ENCODE measurements around the gene ARID3B. TPM values are rescaled to one million over a fixed set of nuclear protein-coding genes. Genes with fewer than 3 reads are reported as not detected.
A peak's percentile ranks its signal among the peaks of the same experiment; 100 is the strongest.

Gene ARID3B
- total RNA-seq, 1 experiment from 2014 or later, result 8.1 TPM

DNA sequence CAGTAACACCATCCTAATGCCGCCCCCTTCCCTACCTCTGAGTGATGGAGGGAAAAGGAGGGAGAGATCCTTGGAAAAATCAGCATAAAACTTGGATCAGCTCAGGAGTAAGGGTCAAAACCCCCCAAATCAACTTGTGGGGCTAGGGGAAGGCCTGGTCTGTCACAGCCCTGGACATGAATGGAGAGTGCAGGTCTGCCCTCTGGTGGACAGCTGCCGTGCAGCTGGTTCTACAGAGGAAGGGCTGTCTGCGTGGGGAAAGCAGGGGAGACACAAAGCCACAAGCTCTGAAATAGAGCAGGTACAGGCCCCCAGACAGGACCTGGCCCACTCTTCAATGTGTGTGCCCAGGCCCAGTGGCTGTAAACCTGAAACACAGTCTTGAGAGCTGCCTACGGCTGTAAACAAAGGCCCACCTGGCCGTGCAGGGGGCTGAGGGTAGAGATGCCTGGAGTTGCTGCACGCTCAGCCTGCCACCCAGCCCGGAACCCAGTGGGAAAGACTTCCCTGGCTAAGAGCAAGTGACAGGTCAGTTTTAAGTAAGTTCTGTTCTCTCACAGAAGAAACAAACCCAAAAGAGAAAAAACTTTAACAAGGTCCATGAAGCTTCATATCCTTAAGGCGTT, 91.0 kb downstream of the ARID3B start:
- H3K36me3 ChIP-seq (ENCODE audit: control insufficient read depth in 1 of 2, insufficient read depth in 2 of 2, low read length in 2 of 2), result peaks cover 11 to 31% of the 10 kb centered on the region in 2 experiments; a peak in 3 of 4 replicates
- no TSS peak for BruUV-seq (replicated peaks)
- intact Hi-C loops (cut with micrococcal nuclease), result loop anchor here (1.0 to 5.0 kb wide), 2 partner anchors 258 to 355 kb away; no protein-coding TSS in a partner anchor
- ATAC-seq (peak; percentile 76), DNase-seq (ENCODE audit: low read depth, low spot score) (no peak)
- H3K9ac ChIP-seq (ENCODE audit: low read length), result no peak overlapping the region
- no peaks in the 10 kb centered on the region; the same call in 1 of the 2 replicates for H3K79me2 ChIP-seq (ENCODE audit: insufficient read depth, low read length)
- no peaks in the 10 kb centered on the region for H3K9me3 ChIP-seq (ENCODE audit: control insufficient read depth in 1 of 2, insufficient read depth in 1 of 2, low read depth in 1 of 2, low read length in 2 of 2)
- H3K4me2 ChIP-seq (ENCODE audit: low read length), result no peak overlapping the region
- H4K20me1 ChIP-seq (ENCODE audit: insufficient read depth), result no peaks in the 10 kb centered on the region
- H3K9me2 ChIP-seq (ENCODE audit: insufficient read depth), result no peaks in the 10 kb centered on the region
- POLR2A ChIA-PET, result no interaction called here
- H3K4me3 ChIP-seq (replicated peaks in 1 of 2; ENCODE audit: low read depth in 1 of 2, low read length in 2 of 2), result no peak overlapping the region
- no peaks in the 10 kb centered on the region for H3K27me3 ChIP-seq (ENCODE audit: insufficient read depth, low read length)
- CTCF ChIA-PET, result interaction anchor here (0.6 to 8.4 kb wide), 10 partner anchors 10 to 393 kb away, joined by 3 to 258 read pairs (median 6); no protein-coding TSS in a partner anchor
- no peak overlapping the region for H3K27ac ChIP-seq (ENCODE audit: low read depth, low read length)
- H3K4me1 ChIP-seq (ENCODE audit: control insufficient read depth in 1 of 2, insufficient read depth in 2 of 2, low read length in 2 of 2), result no peaks in the 10 kb centered on the region
- RAD21 ChIA-PET (ENCODE audit: low non-redundant PET in 1 of 2, low total read pairs in 2 of 2, uncharacterized antibody in 2 of 2, unreplicated experiment in 2 of 2), result interaction anchor here (0.9 to 2.5 kb wide), 6 partner anchors 10 to 258 kb away, joined by 3 to 9 read pairs (median 4); no protein-coding TSS in a partner anchor
- H2AFZ ChIP-seq (ENCODE audit: low read depth, low read length, poor library complexity, severe bottlenecking), result no peak overlapping the region
- TF ChIP-seq, protein P1, sequence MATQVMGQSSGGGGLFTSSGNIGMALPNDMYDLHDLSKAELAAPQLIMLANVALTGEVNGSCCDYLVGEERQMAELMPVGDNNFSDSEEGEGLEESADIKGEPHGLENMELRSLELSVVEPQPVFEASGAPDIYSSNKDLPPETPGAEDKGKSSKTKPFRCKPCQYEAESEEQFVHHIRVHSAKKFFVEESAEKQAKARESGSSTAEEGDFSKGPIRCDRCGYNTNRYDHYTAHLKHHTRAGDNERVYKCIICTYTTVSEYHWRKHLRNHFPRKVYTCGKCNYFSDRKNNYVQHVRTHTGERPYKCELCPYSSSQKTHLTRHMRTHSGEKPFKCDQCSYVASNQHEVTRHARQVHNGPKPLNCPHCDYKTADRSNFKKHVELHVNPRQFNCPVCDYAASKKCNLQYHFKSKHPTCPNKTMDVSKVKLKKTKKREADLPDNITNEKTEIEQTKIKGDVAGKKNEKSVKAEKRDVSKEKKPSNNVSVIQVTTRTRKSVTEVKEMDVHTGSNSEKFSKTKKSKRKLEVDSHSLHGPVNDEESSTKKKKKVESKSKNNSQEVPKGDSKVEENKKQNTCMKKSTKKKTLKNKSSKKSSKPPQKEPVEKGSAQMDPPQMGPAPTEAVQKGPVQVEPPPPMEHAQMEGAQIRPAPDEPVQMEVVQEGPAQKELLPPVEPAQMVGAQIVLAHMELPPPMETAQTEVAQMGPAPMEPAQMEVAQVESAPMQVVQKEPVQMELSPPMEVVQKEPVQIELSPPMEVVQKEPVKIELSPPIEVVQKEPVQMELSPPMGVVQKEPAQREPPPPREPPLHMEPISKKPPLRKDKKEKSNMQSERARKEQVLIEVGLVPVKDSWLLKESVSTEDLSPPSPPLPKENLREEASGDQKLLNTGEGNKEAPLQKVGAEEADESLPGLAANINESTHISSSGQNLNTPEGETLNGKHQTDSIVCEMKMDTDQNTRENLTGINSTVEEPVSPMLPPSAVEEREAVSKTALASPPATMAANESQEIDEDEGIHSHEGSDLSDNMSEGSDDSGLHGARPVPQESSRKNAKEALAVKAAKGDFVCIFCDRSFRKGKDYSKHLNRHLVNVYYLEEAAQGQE (IDR thresholded peaks at IDR 0.05; ENCODE audit: low read depth), result no peak
- TF ChIP-seq ZNF274 (IDR thresholded peaks at IDR 0.05; ENCODE audit: low read depth, low read length) (no peak), YY1 (IDR thresholded peaks at IDR 0.05; ENCODE audit: extremely low read depth, insufficient replicate concordance, low read depth, low read length) (no peak), ZFX (IDR thresholded peaks at IDR 0.05) (no peak), CEBPB (IDR thresholded peaks at IDR 0.05; ENCODE audit: low read depth) (no peak), ELF1 (IDR thresholded peaks at IDR 0.05; ENCODE audit: borderline replicate concordance, low read depth) (no peak), CBX3 (IDR thresholded peaks at IDR 0.05; ENCODE audit: low read depth) (no peak), RAD21 (IDR thresholded peaks at IDR 0.05; ENCODE audit: low read depth) (peak; percentile 58), FOSL1 (IDR thresholded peaks at IDR 0.05; ENCODE audit: low read depth) (no peak), SP1 (IDR thresholded peaks at IDR 0.05; ENCODE audit: low read depth) (no peak), SRF (IDR thresholded peaks at IDR 0.05; ENCODE audit: low read depth) (no peak), EZH2phosphoT487 (IDR thresholded peaks at IDR 0.05; ENCODE audit: borderline replicate concordance) (no peak), POLR2AphosphoS5 (IDR thresholded peaks at IDR 0.05; ENCODE audit: low read depth, low read length) (0 out of 2 replicates have a peak, but pooled peaks have one; percentile 3), EZH2 (IDR thresholded peaks at IDR 0.05) (no peak), EGR1 (IDR thresholded peaks at IDR 0.05; ENCODE audit: low read depth) (no peak), POLR2A (IDR thresholded peaks at IDR 0.05; ENCODE audit: borderline replicate concordance, extremely low read depth, insufficient read depth, insufficient read length) (no peak)
- TF ChIP-seq, protein P2, sequence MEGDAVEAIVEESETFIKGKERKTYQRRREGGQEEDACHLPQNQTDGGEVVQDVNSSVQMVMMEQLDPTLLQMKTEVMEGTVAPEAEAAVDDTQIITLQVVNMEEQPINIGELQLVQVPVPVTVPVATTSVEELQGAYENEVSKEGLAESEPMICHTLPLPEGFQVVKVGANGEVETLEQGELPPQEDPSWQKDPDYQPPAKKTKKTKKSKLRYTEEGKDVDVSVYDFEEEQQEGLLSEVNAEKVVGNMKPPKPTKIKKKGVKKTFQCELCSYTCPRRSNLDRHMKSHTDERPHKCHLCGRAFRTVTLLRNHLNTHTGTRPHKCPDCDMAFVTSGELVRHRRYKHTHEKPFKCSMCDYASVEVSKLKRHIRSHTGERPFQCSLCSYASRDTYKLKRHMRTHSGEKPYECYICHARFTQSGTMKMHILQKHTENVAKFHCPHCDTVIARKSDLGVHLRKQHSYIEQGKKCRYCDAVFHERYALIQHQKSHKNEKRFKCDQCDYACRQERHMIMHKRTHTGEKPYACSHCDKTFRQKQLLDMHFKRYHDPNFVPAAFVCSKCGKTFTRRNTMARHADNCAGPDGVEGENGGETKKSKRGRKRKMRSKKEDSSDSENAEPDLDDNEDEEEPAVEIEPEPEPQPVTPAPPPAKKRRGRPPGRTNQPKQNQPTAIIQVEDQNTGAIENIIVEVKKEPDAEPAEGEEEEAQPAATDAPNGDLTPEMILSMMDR (IDR thresholded peaks at IDR 0.05 in 2 of 3, conservative IDR thresholded peaks at IDR 0.05 in 1 of 3; ENCODE audit: borderline replicate concordance in 1 of 3, insufficient read depth in 1 of 3, low read depth in 2 of 3, low read length in 2 of 3), result peak; percentile 64 to 97 (median 93); a peak in 5 of 6 replicates
- TF ChIP-seq, protein P3, sequence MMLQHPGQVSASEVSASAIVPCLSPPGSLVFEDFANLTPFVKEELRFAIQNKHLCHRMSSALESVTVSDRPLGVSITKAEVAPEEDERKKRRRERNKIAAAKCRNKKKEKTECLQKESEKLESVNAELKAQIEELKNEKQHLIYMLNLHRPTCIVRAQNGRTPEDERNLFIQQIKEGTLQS (IDR thresholded peaks at IDR 0.05), result no peak
- TF ChIP-seq, protein P4, sequence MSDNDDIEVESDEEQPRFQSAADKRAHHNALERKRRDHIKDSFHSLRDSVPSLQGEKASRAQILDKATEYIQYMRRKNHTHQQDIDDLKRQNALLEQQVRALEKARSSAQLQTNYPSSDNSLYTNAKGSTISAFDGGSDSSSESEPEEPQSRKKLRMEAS (IDR thresholded peaks at IDR 0.05), result no peak
- TF ChIP-seq, protein P5, sequence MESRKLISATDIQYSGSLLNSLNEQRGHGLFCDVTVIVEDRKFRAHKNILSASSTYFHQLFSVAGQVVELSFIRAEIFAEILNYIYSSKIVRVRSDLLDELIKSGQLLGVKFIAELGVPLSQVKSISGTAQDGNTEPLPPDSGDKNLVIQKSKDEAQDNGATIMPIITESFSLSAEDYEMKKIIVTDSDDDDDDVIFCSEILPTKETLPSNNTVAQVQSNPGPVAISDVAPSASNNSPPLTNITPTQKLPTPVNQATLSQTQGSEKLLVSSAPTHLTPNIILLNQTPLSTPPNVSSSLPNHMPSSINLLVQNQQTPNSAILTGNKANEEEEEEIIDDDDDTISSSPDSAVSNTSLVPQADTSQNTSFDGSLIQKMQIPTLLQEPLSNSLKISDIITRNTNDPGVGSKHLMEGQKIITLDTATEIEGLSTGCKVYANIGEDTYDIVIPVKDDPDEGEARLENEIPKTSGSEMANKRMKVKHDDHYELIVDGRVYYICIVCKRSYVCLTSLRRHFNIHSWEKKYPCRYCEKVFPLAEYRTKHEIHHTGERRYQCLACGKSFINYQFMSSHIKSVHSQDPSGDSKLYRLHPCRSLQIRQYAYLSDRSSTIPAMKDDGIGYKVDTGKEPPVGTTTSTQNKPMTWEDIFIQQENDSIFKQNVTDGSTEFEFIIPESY (IDR thresholded peaks at IDR 0.05; ENCODE audit: extremely low read depth, insufficient replicate concordance, low read length), result no peak
